Endothelial cell of umbilical vein (primary cell): Measurements from ENCODE around the gene DSCAML1. TPM values are rescaled to one million over a fixed set of nuclear protein-coding genes. Genes with fewer than 3 reads are reported as not detected.

Experiments used
- BruUV-seq: library from RNA; stranded (reverse); fragments of 400-500 nt; replicated peaks from 2 replicates; lab custom pipeline; 2021; lab: Mats Ljungman, UMichigan
- CTCF ChIA-PET: fragments of 300-600, 350-600 bp; sonication (Branson Sonifier 250); formaldehyde crosslinking; loops from one replicate; lab custom pipeline; 2021; ENCODE audit warnings: antibody characterized with exemption, inconsistent platforms; lab: Charles Lee
- POLR2A ChIA-PET: fragments of 300-600, 350-600 bp; sonication (Branson Sonifier 250); formaldehyde crosslinking; loops from one replicate; lab custom pipeline; 2021; ENCODE audit warnings: antibody characterized with exemption, inconsistent platforms; lab: Charles Lee
- DNase-seq: peaks from one replicate; pipeline ENCODE4 v3.0.0-alpha.2; 2011; ENCODE audit warnings: low read depth, low spot score
- FAIRE-seq: peaks from 2 replicates; lab custom pipeline; 2011; peaks lifted over from hg19 to GRCh38; lab: Jason Lieb, UNC
- H2AFZ ChIP-seq: 2 replicates; pipeline ENCODE4 v1.6.0; 2012; ENCODE audit warnings: low read depth, low read length, control low read depth, inconsistent platforms
- H3K27ac ChIP-seq: 2 replicates; pipeline ENCODE4 v1.5.1; 2011; ENCODE audit warnings: low read depth, mild to moderate bottlenecking, control low read depth, low read length, moderate library complexity; ENCODE audit not compliant: insufficient read depth
- H3K27me3 ChIP-seq, 2 experiments: 2 replicates each; pipeline versions ENCODE4 v1.6.0 to v1.6.1; 2011; ENCODE audit warnings: low read length in 2 of 2, mixed read lengths in 1 of 2; ENCODE audit not compliant: control insufficient read depth in 2 of 2, insufficient read depth in 2 of 2
- H3K36me3 ChIP-seq, 2 experiments: 2 replicates in 1 of 2; 3 replicates in 1 of 2; pipeline ENCODE4 v1.5.1; 2011; ENCODE audit warnings: low read length in 2 of 2, mild to moderate bottlenecking in 1 of 2, moderate library complexity in 1 of 2; ENCODE audit not compliant: control insufficient read depth in 2 of 2, insufficient read depth in 2 of 2; ENCODE audit errors: extremely low read depth in 1 of 2
- H3K4me1 ChIP-seq: 3 replicates; pipeline ENCODE4 v1.5.1; 2011; ENCODE audit warnings: mild to moderate bottlenecking, low read length; ENCODE audit not compliant: control insufficient read depth, insufficient read depth; ENCODE audit errors: extremely low read depth
- H3K4me2 ChIP-seq: 2 replicates; pipeline ENCODE4 v1.6.1; 2011; ENCODE audit warnings: low read length, control low read depth, mixed read lengths; ENCODE audit not compliant: insufficient read depth
- H3K4me3 ChIP-seq, 3 experiments: fragments of 200-600 bp in 1 of 3; sonication (generic), shearing (Covaris generic) in 1 of 3; replicated peaks in 1 of 3; 2 replicates each; pipeline ENCODE4 v1.5.1; 2011 to 2016; ENCODE audit warnings: control low read depth in 3 of 3, low read length in 3 of 3, mild to moderate bottlenecking in 2 of 3, inconsistent platforms in 1 of 3, low read depth in 1 of 3, moderate library complexity in 1 of 3; ENCODE audit not compliant: insufficient read depth in 1 of 3
- H3K79me2 ChIP-seq: 2 replicates; pipeline ENCODE4 v1.6.0; 2012; ENCODE audit warnings: low read length, inconsistent platforms; ENCODE audit not compliant: control insufficient read depth, insufficient read depth
- H3K9ac ChIP-seq: replicated peaks from 2 replicates; pipeline ENCODE3; 2011; ENCODE audit warnings: low read length, control low read depth; ENCODE audit not compliant: insufficient read depth; ENCODE audit errors: extremely low read depth
- H3K9me1 ChIP-seq: replicated peaks from 3 replicates; pipeline ENCODE4 v1.6.0; 2011; ENCODE audit warnings: mild to moderate bottlenecking, low read length; ENCODE audit not compliant: control insufficient read depth, insufficient read depth; ENCODE audit errors: extremely low read depth
- H3K9me3 ChIP-seq: replicated peaks from 2 replicates; pipeline ENCODE4 v1.5.1; 2012; ENCODE audit warnings: low read length, inconsistent platforms; ENCODE audit not compliant: control insufficient read depth, insufficient read depth
- H4K20me1 ChIP-seq: replicated peaks from 2 replicates; pipeline ENCODE3; 2011; ENCODE audit warnings: mild to moderate bottlenecking, low read length; ENCODE audit not compliant: control insufficient read depth, insufficient read depth; ENCODE audit errors: extremely low read depth
- CTCF ChIP-seq, 2 donors: IDR thresholded peaks; 1 replicate in 1 of 2; 2 replicates in 1 of 2; pipeline ENCODE4 v1.5.1; 2011; ENCODE audit warnings: low read length in 2 of 2, mild to moderate bottlenecking in 2 of 2, moderate library complexity in 2 of 2, control low read depth in 1 of 2, inconsistent platforms in 1 of 2, low read depth in 1 of 2; ENCODE audit not compliant: insufficient read depth in 1 of 2; ENCODE audit errors: extremely low read depth in 1 of 2
- EZH2 ChIP-seq: IDR thresholded peaks from 2 replicates; pipeline ENCODE4 v1.6.1; 2012; ENCODE audit warnings: borderline replicate concordance, low read depth, mild to moderate bottlenecking, moderate library complexity, low read length, inconsistent platforms; ENCODE audit not compliant: severe bottlenecking
- FOS ChIP-seq: IDR thresholded peaks from 2 replicates; pipeline ENCODE4 v1.6.1; 2011; ENCODE audit warnings: mild to moderate bottlenecking, low read length, moderate library complexity, borderline replicate concordance; ENCODE audit not compliant: insufficient read depth
- GATA2 ChIP-seq: IDR thresholded peaks from 2 replicates; pipeline ENCODE4 v1.7.0; 2011; ENCODE audit warnings: low read depth, mild to moderate bottlenecking, moderate library complexity, mixed read lengths, low read length; ENCODE audit not compliant: insufficient read length, insufficient read depth
- JUN ChIP-seq: IDR thresholded peaks from 2 replicates; pipeline ENCODE4 v1.6.1; 2011; ENCODE audit warnings: borderline replicate concordance, low read depth; ENCODE audit not compliant: insufficient read length, insufficient read depth
- MAX ChIP-seq: IDR thresholded peaks from 2 replicates; pipeline ENCODE4 v1.6.1; 2011; ENCODE audit not compliant: insufficient read depth, insufficient read length
- MYC ChIP-seq: IDR thresholded peaks from one replicate; pipeline ENCODE4 v1.6.1; 2011; ENCODE audit warnings: mild to moderate bottlenecking, low read depth, low read length
- POLR2A ChIP-seq: IDR thresholded peaks from 2 replicates; pipeline ENCODE4 v1.6.1; 2012; ENCODE audit warnings: low read depth, mild to moderate bottlenecking, control low read depth, low read length
- POLR2AphosphoS5 ChIP-seq: IDR thresholded peaks from 2 replicates; pipeline ENCODE4 v1.6.1; 2012; ENCODE audit warnings: low read depth, mild to moderate bottlenecking, control low read depth, low read length, moderate library complexity; ENCODE audit not compliant: insufficient read depth
- dilution Hi-C: fragments of 300-500 bp; cut with MboI; formaldehyde crosslinking; loops from one replicate; pipeline ENCODE4 v1.15.0; 2019; ENCODE audit warnings: low sequenced_read_pairs; ENCODE audit not compliant: extremely low pct_ligation_motif_present
- intact Hi-C: fragments of 100-400 bp; cut with micrococcal nuclease; formaldehyde crosslinking; loops from one replicate; pipeline ENCODE4 v1.10.0; 2022
- polyA plus RNA-seq, 4 experiments: library from polyadenylated mRNA; depleted of rRNA in 3 of 4; stranded (reverse) in 3 of 4; unstranded in 1 of 4; fragments of >200 nt; gene quantifications; 2 replicates each; pipeline versions ENCODE4 v1.2.1 to v1.2.3, GENCODE V29; 2011 to 2012; ENCODE audit warnings: missing spikeins in 1 of 4
- total RNA-seq: library from RNA; stranded (reverse); gene quantifications from 2 replicates; pipeline ENCODE4 v1.2.3, GENCODE V29; 2021

DSCAML1 gene
- total and polyA plus RNA-seq, 2 donors (not counting 3 experiments of a cell fraction or from before 2014, with no cell fraction given): not detected

- peaks cover 19% of the 10 kb centered on the region for H3K4me1 ChIP-seq
- ChIA-PET CTCF (interaction anchor here (0.8 to 2.1 kb wide), 4 partner anchors 9 to 588 kb away, joined by 3 to 17 read pairs (median 8); partner anchors contain the start of gene APOA5), POLR2A (interaction anchor here (0.7 kb wide), 1 partner anchor 63 kb away, joined by 5 read pairs; no protein-coding TSS in a partner anchor)
- DNase-seq (peak; percentile 83), FAIRE-seq (peak; percentile 71)
- peak overlapping the region; percentile 77 for H3K27ac ChIP-seq
- no TSS peak for BruUV-seq
- H3K9ac ChIP-seq: peak overlapping the region; percentile 54
- no peak overlapping the region for H3K4me2 ChIP-seq
- H3K9me3 ChIP-seq: no peaks in the 10 kb centered on the region
- H3K79me2 ChIP-seq: no peaks in the 10 kb centered on the region
- intact Hi-C loops (no loop called here), dilution Hi-C loops (no loop called here)
- no peaks in the 10 kb centered on the region for H4K20me1 ChIP-seq
- peak overlapping the region; percentile 1 for H2AFZ ChIP-seq
- no peaks in the 10 kb centered on the region for H3K27me3 ChIP-seq
- H3K4me3 ChIP-seq: no peak overlapping the region
- no peaks in the 10 kb centered on the region for H3K9me1 ChIP-seq
- H3K36me3 ChIP-seq: peaks cover 2 to 30% of the 10 kb centered on the region in 2 experiments
- no peak for TF ChIP-seq EZH2
- no peak for TF ChIP-seq CTCF (IDR thresholded peaks at IDR 0.05; ENCODE audit: extremely low read depth in 1 of 2, insufficient read depth in 1 of 2, low read depth in 1 of 2, low read length in 2 of 2)
- TF ChIP-seq MYC: no peak
- TF ChIP-seq POLR2A: no peak
- no peak for TF ChIP-seq POLR2AphosphoS5
- no peak for TF ChIP-seq GATA2
- TF ChIP-seq MAX: no peak
- no peak for TF ChIP-seq FOS
- TF ChIP-seq JUN: no peak
Observed at GRCh38 chr11:117378976-117379865, 417.8 kb downstream of the DSCAML1 start.

Other genes starting within 250 kb of the DSCAML1 start
- gene FXYD2, start 27.5 kb upstream of the DSCAML1 start, total RNA-seq: 0.72 and 1.8 TPM in 2 replicates
- gene FXYD2, start 27.5 kb upstream of the DSCAML1 start, polyA plus RNA-seq: 0.99 and 1.9 TPM in 2 replicates
- 1.9 and 8.7 TPM in 2 replicates for gene FXYD6, start 79.4 kb upstream of the DSCAML1 start, total RNA-seq
- 1.4 and 2.0 TPM in 2 replicates for gene FXYD6, start 79.4 kb upstream of the DSCAML1 start, polyA plus RNA-seq
- gene TMPRSS13, start 132.2 kb upstream of the DSCAML1 start, total RNA-seq: 0.46 TPM in 1 of 2 replicates, not detected in the other
- gene TMPRSS13, start 132.2 kb upstream of the DSCAML1 start, polyA plus RNA-seq: 0.18 and 0.22 TPM in 2 replicates
- gene IL10RA, start 189.2 kb upstream of the DSCAML1 start, total RNA-seq: 0.14 TPM in 1 of 2 replicates, not detected in the other
- 0.04 and 0.11 TPM in 2 replicates for gene IL10RA, start 189.2 kb upstream of the DSCAML1 start, polyA plus RNA-seq